Endothelial cell of umbilical vein (primary cell): Measurements from ENCODE around the gene IGSF22.

Experiments
- CTCF ChIP-seq, 2 donors: IDR thresholded peaks; 1 replicate in 1 of 2; 2 replicates in 1 of 2; pipeline ENCODE4 v1.5.1; 2011; ENCODE audit warnings: low read length in 2 of 2, mild to moderate bottlenecking in 2 of 2, moderate library complexity in 2 of 2, control low read depth in 1 of 2, inconsistent platforms in 1 of 2, low read depth in 1 of 2; ENCODE audit not compliant: insufficient read depth in 1 of 2; ENCODE audit errors: extremely low read depth in 1 of 2
- POLR2A ChIP-seq: IDR thresholded peaks from 2 replicates; pipeline ENCODE4 v1.6.1; 2012; ENCODE audit warnings: low read depth, mild to moderate bottlenecking, control low read depth, low read length
- TF ChIP-seq, protein P1 (sequence below): IDR thresholded peaks from 2 replicates; pipeline ENCODE4 v1.6.1; 2011; ENCODE audit not compliant: insufficient read depth, insufficient read length

DNA sequence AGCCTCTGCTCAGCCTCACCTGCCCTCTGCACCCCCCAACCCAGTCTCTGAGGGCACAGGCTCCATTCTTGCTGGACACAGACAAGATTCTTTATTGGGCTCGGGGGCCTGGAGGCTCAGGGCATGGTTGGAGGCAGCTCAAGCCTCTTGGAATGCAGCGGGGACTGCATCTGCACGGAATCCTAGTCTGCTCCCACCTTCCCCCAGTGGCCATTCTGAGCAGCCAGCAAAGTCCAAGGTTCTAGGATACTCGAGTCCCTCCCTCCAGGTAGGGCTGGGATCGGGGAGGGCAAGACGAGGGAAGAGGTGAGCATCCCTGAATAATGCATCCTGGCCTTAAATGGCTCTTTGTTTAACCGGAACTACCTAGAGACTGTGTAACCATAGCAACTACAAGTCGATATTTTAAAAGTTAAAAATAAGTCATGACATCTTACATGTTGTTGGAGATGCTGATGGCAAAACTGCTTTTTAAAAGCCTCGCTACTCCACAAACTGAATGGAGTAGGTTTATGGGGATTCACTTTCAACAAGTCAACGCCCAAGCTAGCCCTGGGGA, 10.7 kb upstream of the IGSF22 start:
- TF ChIP-seq CTCF (IDR thresholded peaks at IDR 0.05; ENCODE audit: extremely low read depth in 1 of 2, insufficient read depth in 1 of 2, low read depth in 1 of 2, low read length in 2 of 2) (peak in 1 of 2 donors; percentile 7), POLR2A (no peak)
- TF ChIP-seq, protein P1, sequence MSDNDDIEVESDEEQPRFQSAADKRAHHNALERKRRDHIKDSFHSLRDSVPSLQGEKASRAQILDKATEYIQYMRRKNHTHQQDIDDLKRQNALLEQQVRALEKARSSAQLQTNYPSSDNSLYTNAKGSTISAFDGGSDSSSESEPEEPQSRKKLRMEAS: no peak
